Body of pancreas (tissue), 4 donors: ENCODE data around the gene DOC2B.

ENCODE experiments used
- POLR2A ChIP-seq, 3 donors: fragments of 450-650 bp; IDR thresholded peaks; one replicate each; pipeline ENCODE4 v1.6.1; 2016; ENCODE audit warnings: antibody characterized with exemption in 3 of 3, mild to moderate bottlenecking in 2 of 3
- TF ChIP-seq, protein P1 (sequence below), 7 experiments: fragments of 450-650 bp in 4 of 7; fragments of 200-600 bp in 3 of 7; sonication (generic) in 3 of 7; IDR thresholded peaks; one replicate each; pipeline ENCODE4 v1.5.1; 2016 to 2019; ENCODE audit warnings: antibody characterized with exemption in 7 of 7

DNA sequence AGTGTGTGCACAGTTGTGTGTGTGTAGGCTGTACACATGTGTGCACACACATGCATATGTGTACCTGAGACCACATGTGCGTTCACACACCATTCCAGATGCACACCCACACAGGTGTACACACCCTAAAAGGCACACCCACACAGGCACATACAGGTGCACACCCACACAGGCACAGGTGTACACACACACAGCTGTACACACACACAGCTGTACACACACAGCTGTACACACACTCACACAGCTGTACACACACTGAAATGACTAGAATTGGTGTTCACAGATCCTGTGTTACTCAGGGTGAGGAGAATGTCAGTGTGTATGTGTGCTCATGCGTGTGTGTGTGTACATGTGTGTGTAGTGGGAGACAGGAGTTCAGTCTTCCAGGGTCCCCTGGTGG lies 15.9 kb upstream of the DOC2B start:
- TF ChIP-seq, protein P1, sequence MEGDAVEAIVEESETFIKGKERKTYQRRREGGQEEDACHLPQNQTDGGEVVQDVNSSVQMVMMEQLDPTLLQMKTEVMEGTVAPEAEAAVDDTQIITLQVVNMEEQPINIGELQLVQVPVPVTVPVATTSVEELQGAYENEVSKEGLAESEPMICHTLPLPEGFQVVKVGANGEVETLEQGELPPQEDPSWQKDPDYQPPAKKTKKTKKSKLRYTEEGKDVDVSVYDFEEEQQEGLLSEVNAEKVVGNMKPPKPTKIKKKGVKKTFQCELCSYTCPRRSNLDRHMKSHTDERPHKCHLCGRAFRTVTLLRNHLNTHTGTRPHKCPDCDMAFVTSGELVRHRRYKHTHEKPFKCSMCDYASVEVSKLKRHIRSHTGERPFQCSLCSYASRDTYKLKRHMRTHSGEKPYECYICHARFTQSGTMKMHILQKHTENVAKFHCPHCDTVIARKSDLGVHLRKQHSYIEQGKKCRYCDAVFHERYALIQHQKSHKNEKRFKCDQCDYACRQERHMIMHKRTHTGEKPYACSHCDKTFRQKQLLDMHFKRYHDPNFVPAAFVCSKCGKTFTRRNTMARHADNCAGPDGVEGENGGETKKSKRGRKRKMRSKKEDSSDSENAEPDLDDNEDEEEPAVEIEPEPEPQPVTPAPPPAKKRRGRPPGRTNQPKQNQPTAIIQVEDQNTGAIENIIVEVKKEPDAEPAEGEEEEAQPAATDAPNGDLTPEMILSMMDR (IDR thresholded peaks at IDR 0.05): no peak
- no peak for TF ChIP-seq POLR2A (IDR thresholded peaks at IDR 0.05)
